Adrenal gland (tissue), 5 donors: ENCODE data around the gene MFRP.

Experiments
- CTCF ChIP-seq, 6 experiments: fragments of 450-650 bp in 4 of 6; fragments of 200-600 bp in 2 of 6; sonication (generic) in 1 of 6; IDR thresholded peaks; 1 replicate in 5 of 6; 2 replicates in 1 of 6; pipeline versions ENCODE4 v1.5.1 to v1.8.0; 2016 to 2021; ENCODE audit warnings: antibody characterized with exemption in 6 of 6, mild to moderate bottlenecking in 2 of 6, moderate library complexity in 1 of 6
- POLR2A ChIP-seq, 2 donors: fragments of 450-650 bp; IDR thresholded peaks; one replicate each; pipeline ENCODE4 v1.6.1; 2017; ENCODE audit warnings: antibody characterized with exemption in 2 of 2, mild to moderate bottlenecking in 2 of 2, moderate library complexity in 1 of 2
- donor health status: DM: no; HTN: no; CAD: no.

- peak; percentile 58 to 89 (median 76) for TF ChIP-seq CTCF (IDR thresholded peaks at IDR 0.05)
- TF ChIP-seq POLR2A (IDR thresholded peaks at IDR 0.05) = no peak
These were observed 6.7 kb downstream of the MFRP start for GRCh38 chr11:119339589-119340334.
